ENCODE results near the gene GTF2I. TPM values are rescaled to one million over a fixed set of nuclear protein-coding genes. Genes with fewer than 3 reads are reported as not detected.
"Not testable (repeated sequence)": the region's sequence is repeated elsewhere in the genome, so short reads cannot be mapped to it uniquely, and the experiment has no call there.

The GTF2I gene
- 158 and 197 TPM in 2 replicates for polyA plus RNA-seq (2014; cell fraction: cytosol; rRNA removed)
- 283 and 386 TPM in 2 replicates for polyA plus RNA-seq (2014; cell fraction: nucleus; rRNA removed)

- no peak for DNase-seq (ENCODE audit: low spot score)
Measured at GRCh38 chr7:74657692-74658177, at the start of gene GTF2I. Gene GTF2I, plus strand, starts transcription at chr7:74657718. Its CDS starts 31,411 bp downstream, at chr7:74689129.

- peak; percentile 46 for DNase-seq (ENCODE audit: low spot score)
Measured at GRCh38 chr7:74612015-74612829, 45.3 kb upstream of the GTF2I start.

- no peak for DNase-seq (ENCODE audit: low spot score)
Measured at GRCh38 chr7:74615933-74616780, 41.4 kb upstream of the GTF2I start.

GRCh38 chr7:74617180-74617744, 40.3 kb upstream of the GTF2I start:
- peak; percentile 50 for DNase-seq (ENCODE audit: low spot score)

GRCh38 chr7:74619235-74619860, 38.2 kb upstream of the GTF2I start:
- peak; percentile 69 for DNase-seq (ENCODE audit: low spot score)

- no peak for DNase-seq (ENCODE audit: low spot score)
Measured at GRCh38 chr7:74622228-74622749, 35.2 kb upstream of the GTF2I start.

GRCh38 chr7:74623135-74623534, 34.4 kb upstream of the GTF2I start:
- no peak for DNase-seq (ENCODE audit: low spot score)

- DNase-seq (ENCODE audit: low spot score): no peak
Measured at GRCh38 chr7:74625446-74625845, 32.1 kb upstream of the GTF2I start.

- DNase-seq (ENCODE audit: low spot score): peak; percentile 58
Measured at GRCh38 chr7:74627661-74628411, 29.7 kb upstream of the GTF2I start.

GRCh38 chr7:74632505-74632904, 25.0 kb upstream of the GTF2I start:
- no peak for DNase-seq (ENCODE audit: low spot score)

- DNase-seq (ENCODE audit: low spot score): no peak
Measured at GRCh38 chr7:74633451-74633921, 24.0 kb upstream of the GTF2I start.

- DNase-seq (ENCODE audit: low spot score): no peak
Measured at GRCh38 chr7:74637745-74638144, 19.8 kb upstream of the GTF2I start.

- not testable (repeated sequence) for DNase-seq (ENCODE audit: low spot score)
Measured at GRCh38 chr7:74650055-74650454, 7.5 kb upstream of the GTF2I start.

GRCh38 chr7:74650493-74651132, 6.9 kb upstream of the GTF2I start:
- not testable (repeated sequence) for DNase-seq (ENCODE audit: low spot score)

GRCh38 chr7:74651133-74651504, 6.4 kb upstream of the GTF2I start:
- not testable (repeated sequence) for DNase-seq (ENCODE audit: low spot score)

- DNase-seq (ENCODE audit: low spot score): no peak
Measured at GRCh38 chr7:74653686-74654181, 3.8 kb upstream of the GTF2I start.

GRCh38 chr7:74654811-74655210, 2.7 kb upstream of the GTF2I start:
- DNase-seq (ENCODE audit: low spot score): no peak

GRCh38 chr7:74655324-74655723, 2.2 kb upstream of the GTF2I start:
- DNase-seq (ENCODE audit: low spot score): no peak

GRCh38 chr7:74655768-74656440, 1.6 kb upstream of the GTF2I start:
- no peak for DNase-seq (ENCODE audit: low spot score)
